ENCODE measurements around the gene PTRH2. TPM values are rescaled to one million over a fixed set of nuclear protein-coding genes. Genes with fewer than 3 reads are reported as not detected.

Gene PTRH2
- total RNA-seq, 5 donors from 2014 or later (not counting 1 experiment from before 2014, with no cell fraction given), result 5.4 to 18.8 (median 15.3) TPM

DNA sequence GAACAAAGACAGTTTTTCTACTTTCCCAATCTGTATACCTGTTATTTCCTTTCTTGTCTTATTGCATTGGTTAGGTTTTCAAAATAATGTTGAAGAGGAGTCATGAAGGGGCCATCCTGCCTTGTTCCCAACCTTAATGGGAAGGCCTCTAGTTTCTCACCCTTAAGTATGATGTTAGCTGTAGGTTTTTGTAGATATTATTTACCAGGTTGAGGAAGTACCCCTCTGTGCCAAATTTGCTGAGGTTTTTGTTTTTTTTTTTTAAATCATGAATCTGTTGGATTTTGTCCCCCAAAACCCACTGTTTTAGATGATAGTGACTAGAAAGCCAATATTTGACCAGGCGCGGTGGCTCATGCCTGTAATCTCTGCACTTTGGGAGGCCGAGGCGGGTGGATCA lies 36.6 kb upstream of the PTRH2 start:
- peaks cover 0 to 7% (median 7%) of the 10 kb centered on the region in 3 donors for H3K9me3 Mint-ChIP-seq
- no peak overlapping the region for H3K27ac ChIP-seq (ENCODE audit: low read length)
- no peak overlapping the region for H3K4me3 Mint-ChIP-seq
- H3K9me3 ChIP-seq, result no peaks in the 10 kb centered on the region
- no peak overlapping the region for H3K27ac Mint-ChIP-seq
- H3K4me1 ChIP-seq (ENCODE audit: control insufficient read depth in 1 of 2, extremely low read depth in 1 of 2, insufficient read depth in 2 of 2, low read length in 2 of 2), result no peaks in the 10 kb centered on the region
- WGBS (ENCODE audit: insufficient coverage), result no CpG with 5 or more reads among the region's 4 CpGs
- ATAC-seq (replicated peaks in 1 of 4) (no peak), DNase-seq (no peak)
- H3K4me3 ChIP-seq (ENCODE audit: control insufficient read depth in 1 of 2, extremely low read depth in 1 of 2, low read length in 1 of 2), result no peak overlapping the region
- no peaks in the 10 kb centered on the region for H3K27me3 Mint-ChIP-seq
- peaks cover 0 to 9% of the 10 kb centered on the region in 2 donors for H3K36me3 ChIP-seq (ENCODE audit: control insufficient read depth in 2 of 2, extremely low read depth in 1 of 2, insufficient read depth in 1 of 2, low read length in 1 of 2)
- peaks cover 0 to 4% (median 0%) of the 10 kb centered on the region in 3 donors for H3K4me1 Mint-ChIP-seq
- no peaks in the 10 kb centered on the region for H3K27me3 ChIP-seq (replicated peaks in 1 of 2; ENCODE audit: control insufficient read depth in 2 of 2, extremely low read depth in 1 of 2, insufficient read depth in 2 of 2, low read length in 1 of 2)
- ChIA-PET CTCF (interaction anchor here (0.6 to 0.7 kb wide), 5 partner anchors 10 to 1631 kb away, joined by 3 to 4 read pairs (median 3); no protein-coding TSS in a partner anchor), POLR2A (interaction anchor here in 1 of 2 donors (0.6 kb wide), 1 partner anchor 12 kb away, joined by 5 read pairs; no protein-coding TSS in a partner anchor)
- H3K36me3 Mint-ChIP-seq, result peaks cover 24% of the 10 kb centered on the region

- no peak for DNase-seq
- H3K27me3 ChIP-seq (replicated peaks in 1 of 2; ENCODE audit: control insufficient read depth in 2 of 2, extremely low read depth in 1 of 2, insufficient read depth in 2 of 2, low read length in 1 of 2), result no peaks in the 10 kb centered on the region
- peaks cover 7 to 20% of the 10 kb centered on the region in 2 donors for H3K36me3 ChIP-seq (ENCODE audit: control insufficient read depth in 2 of 2, extremely low read depth in 1 of 2, insufficient read depth in 1 of 2, low read length in 1 of 2)
- WGBS (ENCODE audit: insufficient coverage), result no CpG with 5 or more reads among the region's 3 CpGs
- no peaks in the 10 kb centered on the region for H3K4me1 Mint-ChIP-seq
- no peaks in the 10 kb centered on the region for H3K4me1 ChIP-seq (ENCODE audit: control insufficient read depth in 1 of 2, extremely low read depth in 1 of 2, insufficient read depth in 2 of 2, low read length in 2 of 2)
- H3K27ac Mint-ChIP-seq, result no peak overlapping the region
- no peak overlapping the region for H3K27ac ChIP-seq (ENCODE audit: low read length)
- POLR2A ChIA-PET, result interaction anchor here (0.6 to 0.7 kb wide), 3 partner anchors 121 to 329 kb away, joined by 4 to 6 read pairs (median 6); no protein-coding TSS in a partner anchor
- no peak overlapping the region for H3K4me3 Mint-ChIP-seq
- H3K4me3 ChIP-seq (ENCODE audit: control insufficient read depth in 1 of 2, extremely low read depth in 1 of 2, low read length in 1 of 2), result no peak overlapping the region
- no peak for ATAC-seq (replicated peaks in 1 of 4)
- H3K27me3 Mint-ChIP-seq, result no peaks in the 10 kb centered on the region
- H3K36me3 Mint-ChIP-seq, result peaks cover 26% of the 10 kb centered on the region
- H3K9me3 ChIP-seq, result no peaks in the 10 kb centered on the region
- CTCF ChIA-PET, result no interaction called here
- H3K9me3 Mint-ChIP-seq, result no peaks in the 10 kb centered on the region
Observed at GRCh38 chr17:59737324-59737723, 30.1 kb upstream of the PTRH2 start.

DNA sequence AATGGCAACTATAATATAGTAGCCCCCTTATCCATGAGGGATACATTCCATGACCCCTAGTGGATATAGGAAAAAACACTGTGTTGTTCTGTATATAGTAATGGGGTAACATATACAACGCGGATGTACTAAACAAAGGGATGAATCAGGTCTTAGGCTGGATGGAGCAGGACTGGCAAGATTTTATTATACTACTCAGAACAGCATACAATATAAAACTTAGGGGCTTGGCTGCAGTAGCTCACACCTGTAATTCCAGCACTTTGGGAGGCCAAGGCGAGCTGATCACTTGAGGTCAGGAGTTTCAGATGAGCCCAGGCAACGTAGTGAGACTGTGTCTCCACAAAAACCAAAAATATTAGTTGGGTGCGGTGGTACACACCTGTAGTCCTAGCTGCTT lies 27.0 kb upstream of the PTRH2 start:
- DNase-seq (no peak), ATAC-seq (replicated peaks in 1 of 4) (no peak)
- no peaks in the 10 kb centered on the region for H3K9me3 Mint-ChIP-seq
- ChIA-PET POLR2A (interaction anchor here in 1 of 2 donors (0.7 kb wide), 1 partner anchor 117 kb away, joined by 3 read pairs; no protein-coding TSS in a partner anchor), CTCF (interaction anchor here in 1 of 2 donors (0.8 to 1.6 kb wide), 2 partner anchors 20 to 26 kb away, joined by 5 to 6 read pairs; no protein-coding TSS in a partner anchor)
- peaks cover 0 to 2% of the 10 kb centered on the region in 2 experiments for H3K4me1 ChIP-seq (ENCODE audit: control insufficient read depth in 1 of 2, extremely low read depth in 1 of 2, insufficient read depth in 2 of 2, low read length in 2 of 2)
- no peaks in the 10 kb centered on the region for H3K9me3 ChIP-seq
- H3K4me1 Mint-ChIP-seq, result peaks cover 9 to 13% (median 12%) of the 10 kb centered on the region in 3 donors
- no peak overlapping the region for H3K27ac Mint-ChIP-seq
- 83% methylated on average over 1 of the region's 5 CpGs for WGBS (ENCODE audit: insufficient coverage)
- H3K27ac ChIP-seq (ENCODE audit: low read length), result no peak overlapping the region
- H3K36me3 ChIP-seq (ENCODE audit: control insufficient read depth in 2 of 2, extremely low read depth in 1 of 2, insufficient read depth in 1 of 2, low read length in 1 of 2), result peaks cover 7 to 17% of the 10 kb centered on the region in 2 donors
- peaks cover 13% of the 10 kb centered on the region for H3K36me3 Mint-ChIP-seq
- H3K4me3 Mint-ChIP-seq, result no peak overlapping the region
- H3K27me3 ChIP-seq (replicated peaks in 1 of 2; ENCODE audit: control insufficient read depth in 2 of 2, extremely low read depth in 1 of 2, insufficient read depth in 2 of 2, low read length in 1 of 2), result no peaks in the 10 kb centered on the region
- no peak overlapping the region for H3K4me3 ChIP-seq (ENCODE audit: control insufficient read depth in 1 of 2, extremely low read depth in 1 of 2, low read length in 1 of 2)
- no peaks in the 10 kb centered on the region for H3K27me3 Mint-ChIP-seq

GRCh38 chr17:59733697-59734096 lies 26.5 kb upstream of the PTRH2 start:
- CTCF ChIA-PET, result interaction anchor here in 1 of 2 donors (0.7 to 1.6 kb wide), 3 partner anchors 8 to 26 kb away, joined by 5 to 8 read pairs (median 6); no protein-coding TSS in a partner anchor
- ATAC-seq (replicated peaks in 1 of 4), result no peak

DNA sequence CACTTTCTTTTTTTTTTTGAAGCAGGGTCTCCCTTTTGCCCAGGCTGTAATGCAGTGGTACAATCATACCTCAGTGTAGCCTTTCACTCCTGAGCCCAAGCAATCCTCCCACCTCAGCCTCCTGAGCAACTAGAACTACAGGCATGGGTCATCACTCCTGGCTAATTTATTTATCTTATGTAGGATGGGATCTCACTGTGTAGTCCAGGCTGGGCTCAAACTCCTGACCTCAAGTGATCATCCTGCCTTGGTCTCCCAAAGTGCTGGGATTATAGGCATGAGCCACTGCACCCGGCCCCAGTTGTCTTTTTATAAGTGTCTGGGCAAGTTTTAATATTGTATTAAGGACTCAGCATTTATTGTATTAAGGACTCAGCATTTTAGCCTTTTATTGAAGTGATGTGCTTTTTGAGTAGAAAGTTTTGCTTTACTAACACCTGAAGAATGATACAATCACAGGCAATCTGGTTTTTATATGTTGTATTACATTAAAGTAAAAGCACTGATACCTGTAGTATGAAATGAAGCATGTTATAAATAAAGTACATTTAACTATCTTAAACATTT lies 23.1 kb upstream of the PTRH2 start:
- Mint-ChIP-seq H3K9me3 (no peaks in the 10 kb centered on the region), H3K36me3 (peaks cover 6% of the 10 kb centered on the region), H3K27ac (peak overlapping the region in 1 of 2 donors; percentile 22), H3K4me3 (no peak overlapping the region), H3K27me3 (no peaks in the 10 kb centered on the region), H3K4me1 (peaks cover 18 to 29% (median 27%) of the 10 kb centered on the region in 3 donors)
- POLR2A ChIA-PET, result no interaction called here
- CTCF ChIA-PET, result no interaction called here
- Histone ChIP-seq H3K27ac (ENCODE audit: low read length) (no peak overlapping the region), H3K9me3 (no peaks in the 10 kb centered on the region), H3K4me1 (ENCODE audit: control insufficient read depth in 1 of 2, extremely low read depth in 1 of 2, insufficient read depth in 2 of 2, low read length in 2 of 2) (peaks cover 0 to 2% of the 10 kb centered on the region in 2 experiments), H3K4me3 (ENCODE audit: control insufficient read depth in 1 of 2, extremely low read depth in 1 of 2, low read length in 1 of 2) (no peak overlapping the region), H3K36me3 (ENCODE audit: control insufficient read depth in 2 of 2, extremely low read depth in 1 of 2, insufficient read depth in 1 of 2, low read length in 1 of 2) (peaks cover 3 to 4% of the 10 kb centered on the region in 2 donors), H3K27me3 (replicated peaks in 1 of 2; ENCODE audit: control insufficient read depth in 2 of 2, extremely low read depth in 1 of 2, insufficient read depth in 2 of 2, low read length in 1 of 2) (no peaks in the 10 kb centered on the region)
- DNase-seq (no peak), ATAC-seq (replicated peaks in 1 of 4) (no peak)
- no CpG with 5 or more reads among the region's 1 CpG for WGBS (ENCODE audit: insufficient coverage)

More at GRCh38 chr17:59733697-59734096, 26.5 kb upstream of the PTRH2 start:
- H3K4me1 Mint-ChIP-seq, result peaks cover 9 to 16% (median 16%) of the 10 kb centered on the region in 3 donors
- WGBS (ENCODE audit: insufficient coverage), result no CpG with 5 or more reads among the region's 2 CpGs
- Histone ChIP-seq H3K27me3 (replicated peaks in 1 of 2; ENCODE audit: control insufficient read depth in 2 of 2, extremely low read depth in 1 of 2, insufficient read depth in 2 of 2, low read length in 1 of 2) (no peaks in the 10 kb centered on the region), H3K4me1 (ENCODE audit: control insufficient read depth in 1 of 2, extremely low read depth in 1 of 2, insufficient read depth in 2 of 2, low read length in 2 of 2) (peaks cover 0 to 2% of the 10 kb centered on the region in 2 experiments), H3K27ac (ENCODE audit: low read length) (no peak overlapping the region), H3K9me3 (no peaks in the 10 kb centered on the region), H3K36me3 (ENCODE audit: control insufficient read depth in 2 of 2, extremely low read depth in 1 of 2, insufficient read depth in 1 of 2, low read length in 1 of 2) (peaks cover 7 to 17% of the 10 kb centered on the region in 2 donors), H3K4me3 (ENCODE audit: control insufficient read depth in 1 of 2, extremely low read depth in 1 of 2, low read length in 1 of 2) (no peak overlapping the region)
- POLR2A ChIA-PET, result interaction anchor here in 1 of 2 donors (0.5 kb wide), 1 partner anchor 231 kb away, joined by 4 read pairs; the partner anchor contains the start of gene RNFT1
- H3K9me3 Mint-ChIP-seq, result no peaks in the 10 kb centered on the region
- no peak for DNase-seq
- H3K27ac Mint-ChIP-seq, result no peak overlapping the region
- peaks cover 13% of the 10 kb centered on the region for H3K36me3 Mint-ChIP-seq
- H3K27me3 Mint-ChIP-seq, result no peaks in the 10 kb centered on the region
- no peak overlapping the region for H3K4me3 Mint-ChIP-seq

GRCh38 chr17:59727817-59728533 lies 20.7 kb upstream of the PTRH2 start:
- ChIA-PET POLR2A (no interaction called here), CTCF (no interaction called here)
- Histone ChIP-seq H3K36me3 (ENCODE audit: control insufficient read depth in 2 of 2, extremely low read depth in 1 of 2, insufficient read depth in 1 of 2, low read length in 1 of 2) (no peaks in the 10 kb centered on the region), H3K4me3 (ENCODE audit: control insufficient read depth in 1 of 2, extremely low read depth in 1 of 2, low read length in 1 of 2) (no peak overlapping the region), H3K9me3 (no peaks in the 10 kb centered on the region), H3K27ac (ENCODE audit: low read length) (no peak overlapping the region), H3K27me3 (replicated peaks in 1 of 2; ENCODE audit: control insufficient read depth in 2 of 2, extremely low read depth in 1 of 2, insufficient read depth in 2 of 2, low read length in 1 of 2) (no peaks in the 10 kb centered on the region), H3K4me1 (ENCODE audit: control insufficient read depth in 1 of 2, extremely low read depth in 1 of 2, insufficient read depth in 2 of 2, low read length in 2 of 2) (peaks cover 0 to 2% of the 10 kb centered on the region in 2 experiments)
- no peaks in the 10 kb centered on the region for H3K9me3 Mint-ChIP-seq
- peaks cover 3% of the 10 kb centered on the region for H3K36me3 Mint-ChIP-seq
- H3K4me3 Mint-ChIP-seq, result no peak overlapping the region
- ATAC-seq (replicated peaks in 1 of 4) (no peak), DNase-seq (no peak)
- H3K27ac Mint-ChIP-seq, result no peak overlapping the region
- no CpG with 5 or more reads among the region's 1 CpG for WGBS (ENCODE audit: insufficient coverage)
- peaks cover 33 to 37% (median 34%) of the 10 kb centered on the region in 3 donors for H3K4me1 Mint-ChIP-seq
- H3K27me3 Mint-ChIP-seq, result no peaks in the 10 kb centered on the region

Measured in T-cell (primary cell).